IMR-90 (cell line): ENCODE results near the gene MAP3K8.

Experiments used
- CEBPB ChIP-seq: IDR thresholded peaks from 2 replicates; pipeline ENCODE4 v1.6.1; 2012; ENCODE audit warnings: low read depth, low read length, improper control_type of control experiment
- CTCF ChIP-seq: conservative IDR thresholded peaks from 2 replicates; pipeline ENCODE4 v1.5.1; 2012; ENCODE audit warnings: mild to moderate bottlenecking, low read depth, low read length, improper control_type of control experiment
- ELK1 ChIP-seq: fragments of 150-350 bp; IDR thresholded peaks from 2 replicates; pipeline ENCODE4 v1.6.1; 2016; ENCODE audit warnings: low read depth, mild to moderate bottlenecking, low read length, moderate library complexity, borderline replicate concordance
- FOS ChIP-seq: fragments of 150-350 bp; IDR thresholded peaks from 2 replicates; pipeline ENCODE4 v1.6.1; 2016; ENCODE audit warnings: low read depth, low read length
- MAFK ChIP-seq: IDR thresholded peaks from 2 replicates; pipeline ENCODE4 v1.6.1; 2012; ENCODE audit warnings: low read depth, low read length, improper control_type of control experiment
- MAZ ChIP-seq: IDR thresholded peaks from 2 replicates; pipeline ENCODE4 v1.6.1; 2012; ENCODE audit warnings: low read depth, mild to moderate bottlenecking, low read length, improper control_type of control experiment, moderate library complexity, borderline replicate concordance
- MXI1 ChIP-seq: IDR thresholded peaks from 2 replicates; pipeline ENCODE4 v1.6.1; 2012; ENCODE audit warnings: low read depth, mild to moderate bottlenecking, low read length, moderate library complexity, borderline replicate concordance
- NFE2L2 ChIP-seq: fragments of 150-350 bp; IDR thresholded peaks from 2 replicates; pipeline ENCODE4 v1.6.1; 2016; ENCODE audit warnings: low read depth, mild to moderate bottlenecking, low read length
- POLR2A ChIP-seq: IDR thresholded peaks from 2 replicates; pipeline ENCODE4 v1.6.1; 2012; ENCODE audit warnings: mild to moderate bottlenecking, low read depth, low read length
- RAD21 ChIP-seq: IDR thresholded peaks from 2 replicates; pipeline ENCODE4 v1.6.1; 2012; ENCODE audit warnings: low read length, improper control_type of control experiment
- RCOR1 ChIP-seq: IDR thresholded peaks from 2 replicates; pipeline ENCODE4 v1.6.1; 2012; ENCODE audit warnings: mild to moderate bottlenecking, low read length, improper control_type of control experiment; ENCODE audit not compliant: insufficient replicate concordance
- RFX5 ChIP-seq: IDR thresholded peaks from 2 replicates; pipeline ENCODE4 v1.8.0; 2012; ENCODE audit warnings: low read depth, mild to moderate bottlenecking, low read length, moderate library complexity
- SMC3 ChIP-seq: fragments of 150-350 bp; IDR thresholded peaks from 2 replicates; pipeline ENCODE4 v1.6.1; 2016; ENCODE audit warnings: low read depth, mild to moderate bottlenecking, antibody characterized with exemption, low read length, moderate library complexity
- USF2 ChIP-seq: fragments of 150-350 bp; IDR thresholded peaks from 2 replicates; pipeline ENCODE4 v1.6.1; 2017; ENCODE audit warnings: mild to moderate bottlenecking, antibody characterized with exemption, low read length, low read depth

- TF ChIP-seq USF2: no peak
- no peak for TF ChIP-seq POLR2A
- TF ChIP-seq CTCF: no peak
- no peak for TF ChIP-seq FOS
- no peak for TF ChIP-seq RAD21
- no peak for TF ChIP-seq MAFK
- TF ChIP-seq ELK1: no peak
- TF ChIP-seq RFX5: no peak
- no peak for TF ChIP-seq CEBPB
- no peak for TF ChIP-seq SMC3
- TF ChIP-seq NFE2L2: no peak
- no peak for TF ChIP-seq MAZ
- no peak for TF ChIP-seq MXI1
- TF ChIP-seq RCOR1: no peak
Measured at GRCh38 chr10:30505543-30506298, 71.7 kb downstream of the MAP3K8 start.
